Endodermal cell (in vitro differentiated cells): ENCODE data around the gene CHAF1A. TPM values are rescaled to one million over a fixed set of nuclear protein-coding genes. Genes with fewer than 3 reads are reported as not detected.
A peak's percentile ranks its signal among the peaks of the same experiment; 100 is the strongest.

Experiments used
- DNase-seq: peaks from one replicate; pipeline ENCODE4 v3.0.0-alpha.2; 2017
- H3K27ac ChIP-seq: 2 replicates; pipeline ENCODE4 v1.5.1; 2013; ENCODE audit warnings: mild to moderate bottlenecking, low read depth, low read length, moderate library complexity
- H3K27me3 ChIP-seq: 2 replicates; pipeline ENCODE4 v1.6.1; 2013; ENCODE audit warnings: mild to moderate bottlenecking, low read length, moderate library complexity; ENCODE audit not compliant: insufficient read depth, control insufficient read depth, poor library complexity, severe bottlenecking
- H3K36me3 ChIP-seq: 2 replicates; pipeline ENCODE4 v1.7.0; 2013; ENCODE audit warnings: mild to moderate bottlenecking, low read length, moderate library complexity; ENCODE audit not compliant: control insufficient read depth, insufficient read depth
- H3K4me1 ChIP-seq: one replicate; pipeline ENCODE4 v1.7.0; 2013; ENCODE audit warnings: low read length; ENCODE audit not compliant: control insufficient read depth, insufficient read depth
- H3K4me3 ChIP-seq: 2 replicates; pipeline ENCODE4 v1.5.1; 2013; ENCODE audit warnings: mild to moderate bottlenecking, low read length, moderate library complexity
- H3K9ac ChIP-seq: 2 replicates; pipeline ENCODE4 v1.6.1; 2013; ENCODE audit warnings: mild to moderate bottlenecking, low read length, moderate library complexity; ENCODE audit not compliant: poor library complexity, severe bottlenecking; ENCODE audit errors: extremely low read depth
- H3K9me3 ChIP-seq: 2 replicates; pipeline ENCODE4 v1.6.1; 2013; ENCODE audit warnings: mild to moderate bottlenecking, low read length, moderate library complexity; ENCODE audit not compliant: control insufficient read depth
- H3K27ac Mint-ChIP-seq: 2 replicates; pipeline ENCODE4 v1.8.0; 2020; ENCODE audit warnings: mixed read lengths
- H3K27me3 Mint-ChIP-seq: 2 replicates; pipeline ENCODE4 v1.8.0; 2021; ENCODE audit warnings: mild to moderate bottlenecking, mixed read lengths; ENCODE audit not compliant: insufficient read depth
- H3K36me3 Mint-ChIP-seq: 2 replicates; pipeline ENCODE4 v1.8.0; 2020; ENCODE audit warnings: low read depth, mixed read lengths
- H3K4me1 Mint-ChIP-seq: 2 replicates; pipeline ENCODE4 v1.8.0; 2020; ENCODE audit warnings: mixed read lengths
- H3K4me3 Mint-ChIP-seq: 2 replicates; pipeline ENCODE4 v1.8.0; 2020; ENCODE audit warnings: mild to moderate bottlenecking, moderate library complexity, mixed read lengths
- H3K9me3 Mint-ChIP-seq: 2 replicates; pipeline ENCODE4 v1.8.0; 2020; ENCODE audit warnings: mild to moderate bottlenecking, mixed read lengths
- WGBS, 2 experiments: methylation state at CpG; one replicate each; pipeline versions ENCODE4 v1.1.5 to v1.1.7; 2013; ENCODE audit warnings: missing lambda C conversion rate in 2 of 2, mixed read lengths in 1 of 2; ENCODE audit not compliant: insufficient coverage in 1 of 2, insufficient read length in 1 of 2; 5-methylcytosine and 5-hydroxymethylcytosine counted together
- total RNA-seq, 2 donors: library from RNA; stranded (reverse); fragmentation: NEBNext Ultra II Directional in 1 of 2; extraction: Animal tissue kit (Norgen Biotek cat#: 25700) in 1 of 2; gene quantifications; 2 replicates in 1 of 2; 3 replicates in 1 of 2; pipeline ENCODE4 v1.2.1, GENCODE V29; 2021
- TF ChIP-seq, protein P1 (sequence below): fragments of 200-600 bp; sonication (generic); conservative IDR thresholded peaks from 2 replicates; pipeline ENCODE4 v1.5.0; 2021; ENCODE audit warnings: antibody characterized with exemption, mild to moderate bottlenecking

Gene CHAF1A
- total RNA-seq, 2 donors from 2014 or later: 70.7 to 76.9 TPM

DNA sequence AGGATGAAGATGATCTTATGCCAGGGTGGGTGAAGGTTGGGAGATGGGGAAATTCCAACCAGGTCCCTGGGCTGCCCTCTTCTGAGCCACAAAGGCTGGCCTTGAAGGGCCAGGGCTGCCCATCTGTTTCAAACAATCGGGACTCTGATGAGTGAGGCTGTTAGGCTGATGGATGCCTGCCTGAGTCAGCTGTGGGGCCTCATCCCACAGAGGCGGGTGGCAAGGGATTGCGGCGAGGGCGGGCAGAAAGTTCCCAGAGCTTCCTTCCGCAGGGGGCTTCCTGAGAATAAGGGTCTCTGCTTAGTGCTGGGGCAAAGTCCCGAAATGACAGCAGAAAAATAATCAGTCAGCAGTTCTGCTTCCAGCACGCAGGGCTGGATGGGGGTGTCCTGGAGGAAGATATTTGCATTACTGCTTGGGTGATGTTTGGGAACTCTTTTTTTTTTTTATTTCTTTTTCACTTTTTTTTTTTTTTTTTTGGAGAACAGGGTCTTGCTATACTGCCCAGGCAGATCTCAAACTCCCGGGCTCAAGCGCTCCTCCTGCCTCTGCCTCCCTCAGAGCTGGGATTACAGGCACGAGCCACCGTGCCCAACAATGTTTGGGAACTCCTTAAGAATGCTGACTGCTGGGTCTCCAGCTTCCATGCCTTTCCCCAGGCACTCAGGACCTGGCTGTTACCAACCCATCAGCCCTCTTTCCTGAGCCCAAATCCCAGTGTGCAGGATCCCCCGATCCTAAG, 16.2 kb upstream of the CHAF1A start:
- no peaks in the 10 kb centered on the region for H3K9me3 ChIP-seq
- 92 to 100% methylated on average over 3 to 13 of the region's 13 CpGs for WGBS, 2 experiments
- Mint-ChIP-seq H3K36me3 (peaks cover 25% of the 10 kb centered on the region), H3K4me1 (peaks cover 28% of the 10 kb centered on the region), H3K4me3 (no peak overlapping the region), H3K9me3 (no peaks in the 10 kb centered on the region), H3K27ac (no peak overlapping the region), H3K27me3 (no peaks in the 10 kb centered on the region)
- no peak overlapping the region for H3K4me3 ChIP-seq
- no peak overlapping the region for H3K9ac ChIP-seq
- peaks cover 14% of the 10 kb centered on the region for H3K4me1 ChIP-seq
- H3K36me3 ChIP-seq: peaks cover 16% of the 10 kb centered on the region
- no peak for DNase-seq
- H3K27me3 ChIP-seq: no peaks in the 10 kb centered on the region
- H3K27ac ChIP-seq: no peak overlapping the region
- TF ChIP-seq, protein P1, sequence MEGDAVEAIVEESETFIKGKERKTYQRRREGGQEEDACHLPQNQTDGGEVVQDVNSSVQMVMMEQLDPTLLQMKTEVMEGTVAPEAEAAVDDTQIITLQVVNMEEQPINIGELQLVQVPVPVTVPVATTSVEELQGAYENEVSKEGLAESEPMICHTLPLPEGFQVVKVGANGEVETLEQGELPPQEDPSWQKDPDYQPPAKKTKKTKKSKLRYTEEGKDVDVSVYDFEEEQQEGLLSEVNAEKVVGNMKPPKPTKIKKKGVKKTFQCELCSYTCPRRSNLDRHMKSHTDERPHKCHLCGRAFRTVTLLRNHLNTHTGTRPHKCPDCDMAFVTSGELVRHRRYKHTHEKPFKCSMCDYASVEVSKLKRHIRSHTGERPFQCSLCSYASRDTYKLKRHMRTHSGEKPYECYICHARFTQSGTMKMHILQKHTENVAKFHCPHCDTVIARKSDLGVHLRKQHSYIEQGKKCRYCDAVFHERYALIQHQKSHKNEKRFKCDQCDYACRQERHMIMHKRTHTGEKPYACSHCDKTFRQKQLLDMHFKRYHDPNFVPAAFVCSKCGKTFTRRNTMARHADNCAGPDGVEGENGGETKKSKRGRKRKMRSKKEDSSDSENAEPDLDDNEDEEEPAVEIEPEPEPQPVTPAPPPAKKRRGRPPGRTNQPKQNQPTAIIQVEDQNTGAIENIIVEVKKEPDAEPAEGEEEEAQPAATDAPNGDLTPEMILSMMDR: peak; percentile 33

GRCh38 chr19:4388337-4389063, 13.9 kb upstream of the CHAF1A start:
- DNase-seq: no peak
- 89% methylated on average over 7 to 16 of the region's 16 CpGs for WGBS, 2 experiments
- TF ChIP-seq, protein P1: no peak
- H3K4me1 Mint-ChIP-seq: peaks cover 38% of the 10 kb centered on the region
- H3K9me3 ChIP-seq: no peaks in the 10 kb centered on the region
- no peaks in the 10 kb centered on the region for H3K27me3 ChIP-seq
- no peak overlapping the region for H3K4me3 ChIP-seq
- H3K27ac Mint-ChIP-seq: peak overlapping the region; percentile 61
- H3K27ac ChIP-seq: peak overlapping the region; percentile 64
- H3K36me3 ChIP-seq: peaks cover 14% of the 10 kb centered on the region
- no peaks in the 10 kb centered on the region for H3K27me3 Mint-ChIP-seq
- peaks cover 21% of the 10 kb centered on the region for H3K36me3 Mint-ChIP-seq
- no peak overlapping the region for H3K4me3 Mint-ChIP-seq
- H3K9ac ChIP-seq: no peak overlapping the region
- peaks cover 20% of the 10 kb centered on the region for H3K4me1 ChIP-seq
- no peaks in the 10 kb centered on the region for H3K9me3 Mint-ChIP-seq

DNA sequence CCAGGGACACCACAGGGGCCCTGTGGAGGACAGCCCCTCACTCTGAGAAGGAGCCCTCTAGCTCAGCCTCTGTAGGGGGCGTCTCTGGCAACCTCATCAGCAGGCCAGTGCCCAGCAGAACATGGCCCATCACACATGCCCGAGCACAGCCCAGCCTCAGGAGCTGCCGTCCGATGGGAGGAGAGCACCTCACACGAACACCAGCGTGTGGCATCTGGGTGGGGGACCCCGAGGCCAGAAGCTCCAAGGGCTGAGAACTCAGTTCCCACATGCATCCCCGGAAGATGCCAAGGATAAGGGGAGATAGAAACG, 13.4 kb upstream of the CHAF1A start:
- Histone ChIP-seq H3K27me3 (no peaks in the 10 kb centered on the region), H3K4me1 (peaks cover 23% of the 10 kb centered on the region), H3K27ac (peak overlapping the region; percentile 64), H3K36me3 (peaks cover 9% of the 10 kb centered on the region), H3K9me3 (no peaks in the 10 kb centered on the region), H3K9ac (no peak overlapping the region), H3K4me3 (no peak overlapping the region)
- Mint-ChIP-seq H3K4me1 (peaks cover 41% of the 10 kb centered on the region), H3K4me3 (no peak overlapping the region), H3K27me3 (no peaks in the 10 kb centered on the region), H3K27ac (no peak overlapping the region), H3K9me3 (no peaks in the 10 kb centered on the region), H3K36me3 (peaks cover 18% of the 10 kb centered on the region)
- DNase-seq: no peak
- WGBS, 2 experiments: 90 to 94% methylated on average over 9 of the region's 9 CpGs
- TF ChIP-seq, protein P1: no peak
